ENCODE measurements around the gene MTMR12.

- TF ChIP-seq, protein P1, sequence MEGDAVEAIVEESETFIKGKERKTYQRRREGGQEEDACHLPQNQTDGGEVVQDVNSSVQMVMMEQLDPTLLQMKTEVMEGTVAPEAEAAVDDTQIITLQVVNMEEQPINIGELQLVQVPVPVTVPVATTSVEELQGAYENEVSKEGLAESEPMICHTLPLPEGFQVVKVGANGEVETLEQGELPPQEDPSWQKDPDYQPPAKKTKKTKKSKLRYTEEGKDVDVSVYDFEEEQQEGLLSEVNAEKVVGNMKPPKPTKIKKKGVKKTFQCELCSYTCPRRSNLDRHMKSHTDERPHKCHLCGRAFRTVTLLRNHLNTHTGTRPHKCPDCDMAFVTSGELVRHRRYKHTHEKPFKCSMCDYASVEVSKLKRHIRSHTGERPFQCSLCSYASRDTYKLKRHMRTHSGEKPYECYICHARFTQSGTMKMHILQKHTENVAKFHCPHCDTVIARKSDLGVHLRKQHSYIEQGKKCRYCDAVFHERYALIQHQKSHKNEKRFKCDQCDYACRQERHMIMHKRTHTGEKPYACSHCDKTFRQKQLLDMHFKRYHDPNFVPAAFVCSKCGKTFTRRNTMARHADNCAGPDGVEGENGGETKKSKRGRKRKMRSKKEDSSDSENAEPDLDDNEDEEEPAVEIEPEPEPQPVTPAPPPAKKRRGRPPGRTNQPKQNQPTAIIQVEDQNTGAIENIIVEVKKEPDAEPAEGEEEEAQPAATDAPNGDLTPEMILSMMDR (conservative IDR thresholded peaks at IDR 0.05; ENCODE audit: low read depth, low read length): no peak
- no peak for TF ChIP-seq EZH2 (IDR thresholded peaks at IDR 0.05; ENCODE audit: low read length, unreplicated experiment)
Measured at GRCh38 chr5:32182463-32183063, 130.2 kb downstream of the MTMR12 start.

Measured in PC-3 (cell line).